Esophagus (tissue), 2 donors: ENCODE results near the gene CCNA2. TPM values are rescaled to one million over a fixed set of nuclear protein-coding genes. Genes with fewer than 3 reads are reported as not detected.
A peak's percentile ranks its signal among the peaks of the same experiment; 100 is the strongest.

Experiments
- H3K27ac ChIP-seq, 2 donors: one replicate each; pipeline ENCODE4 v1.5.1; 2013; ENCODE audit warnings: low read depth in 2 of 2, mild to moderate bottlenecking in 2 of 2, inconsistent platforms in 1 of 2, low read length in 1 of 2, moderate library complexity in 1 of 2
- H3K27me3 ChIP-seq, 2 donors: one replicate each; pipeline ENCODE4 v1.6.1; 2013; ENCODE audit warnings: low read length in 2 of 2, control low read depth in 1 of 2, mild to moderate bottlenecking in 1 of 2; ENCODE audit not compliant: insufficient read depth in 2 of 2, control insufficient read depth in 1 of 2
- H3K36me3 ChIP-seq, 2 donors: one replicate each; pipeline ENCODE4 v1.6.1; 2013; ENCODE audit warnings: low read length in 1 of 2; ENCODE audit not compliant: control insufficient read depth in 2 of 2, insufficient read depth in 2 of 2
- H3K4me1 ChIP-seq, 2 donors: one replicate each; pipeline ENCODE4 v1.6.1; 2013; ENCODE audit warnings: low read length in 1 of 2; ENCODE audit not compliant: control insufficient read depth in 2 of 2, insufficient read depth in 2 of 2
- H3K4me3 ChIP-seq, 2 donors: one replicate each; pipeline ENCODE4 v1.5.1; 2013; ENCODE audit warnings: low read length in 2 of 2, mild to moderate bottlenecking in 2 of 2, low read depth in 1 of 2, moderate library complexity in 1 of 2
- H3K9me3 ChIP-seq, 2 donors: one replicate each; pipeline ENCODE4 v1.6.1; 2013; ENCODE audit warnings: mild to moderate bottlenecking in 2 of 2, low read depth in 1 of 2, low read length in 1 of 2, moderate library complexity in 1 of 2; ENCODE audit not compliant: control insufficient read depth in 2 of 2, insufficient read depth in 1 of 2
- WGBS, 2 donors: extraction: QIAGEN DNeasy Blood & Tissue Kit; methylation state at CpG; one replicate each; pipeline ENCODE4 v1.1.7; 2013; 5-methylcytosine and 5-hydroxymethylcytosine counted together
- polyA plus RNA-seq, 2 donors: library from polyadenylated mRNA; stranded (reverse); fragments of 200-250 nt; gene quantifications; one replicate each; pipeline ENCODE4 v1.2.3, GENCODE V29; 2013
- donor health status: healthy with polysubstance abuse.
- donor health status: Bipolar disorder and iron deficiency.

Gene CCNA2
- polyA plus RNA-seq, 2 donors = 7.4 to 13.8 TPM

DNA sequence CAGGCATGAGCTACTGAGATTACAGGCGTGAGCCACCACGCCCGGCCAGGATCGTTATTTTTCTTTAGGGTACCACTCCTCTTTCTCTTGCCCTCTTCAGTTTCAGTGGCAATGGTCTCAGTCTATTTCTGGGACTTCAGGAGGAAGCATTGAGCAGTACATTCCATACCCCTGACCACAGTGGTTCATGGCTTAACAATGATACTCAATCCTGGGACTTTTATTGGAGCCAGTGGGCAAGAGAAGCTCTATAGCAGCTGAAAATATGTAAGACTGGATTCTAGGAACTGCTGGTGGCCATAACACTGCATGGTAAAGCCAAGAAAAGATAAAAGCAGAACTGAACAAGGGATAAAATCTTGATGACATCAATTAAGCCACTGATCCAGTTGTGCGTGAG, 5.8 kb upstream of the CCNA2 start:
- Histone ChIP-seq H3K36me3 (no peaks in the 10 kb centered on the region), H3K4me1 (no peaks in the 10 kb centered on the region), H3K27ac (no peak overlapping the region), H3K4me3 (no peak overlapping the region), H3K27me3 (no peaks in the 10 kb centered on the region), H3K9me3 (no peaks in the 10 kb centered on the region)
- WGBS, 2 donors = 86 to 92% methylated on average over 5 of the region's 5 CpGs

DNA sequence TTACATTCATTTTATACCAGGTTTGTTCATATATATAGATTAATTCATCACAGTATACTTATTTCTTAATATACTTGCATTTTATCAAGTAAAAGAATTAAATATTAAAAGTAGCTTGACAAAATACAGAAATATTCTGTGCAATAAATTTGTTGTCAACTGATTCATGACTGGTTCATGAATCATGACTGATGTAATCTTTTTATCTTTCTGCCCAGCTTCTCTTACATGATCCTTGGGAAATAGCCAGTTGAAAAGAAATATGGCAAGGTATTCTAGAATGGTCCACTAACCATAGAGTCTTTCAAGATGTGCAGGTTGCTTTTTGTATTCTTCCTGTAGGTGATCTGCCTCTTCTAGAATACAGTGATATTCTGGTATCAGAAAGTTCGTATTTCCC, 4.2 kb upstream of the CCNA2 start:
- no peak overlapping the region for H3K27ac ChIP-seq
- H3K36me3 ChIP-seq = no peaks in the 10 kb centered on the region

DNA sequence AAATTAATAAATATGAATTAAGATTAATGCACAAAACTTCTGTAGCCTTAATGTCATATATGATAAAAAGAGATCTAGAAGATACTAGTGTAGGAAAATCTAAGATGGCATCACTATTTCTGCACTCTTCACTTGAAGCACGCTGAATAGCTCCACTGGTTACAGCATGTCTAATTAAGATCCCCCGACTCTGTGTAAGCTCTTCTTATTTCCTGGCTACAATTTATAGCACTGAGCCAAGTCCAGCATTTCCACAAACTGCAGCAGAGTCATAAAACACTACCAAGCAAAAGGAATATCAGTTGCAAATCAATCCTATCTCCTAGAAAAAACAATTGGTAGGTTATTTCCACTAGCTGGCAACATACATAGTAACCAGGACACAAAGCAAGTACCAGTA, 1.3 kb upstream of the CCNA2 start:
- Histone ChIP-seq H3K27me3 (no peaks in the 10 kb centered on the region), H3K9me3 (no peaks in the 10 kb centered on the region), H3K36me3 (no peaks in the 10 kb centered on the region), H3K27ac (no peak overlapping the region), H3K4me3 (no peak overlapping the region), H3K4me1 (peaks cover 3 to 4% of the 10 kb centered on the region in 2 donors)
- 37 to 48% methylated on average over 2 of the region's 2 CpGs for WGBS, 2 donors

More for the DNA sequence above, 4.2 kb upstream of the CCNA2 start:
- Histone ChIP-seq H3K4me1 (peaks cover 3 to 4% of the 10 kb centered on the region in 2 donors), H3K27me3 (no peaks in the 10 kb centered on the region), H3K4me3 (no peak overlapping the region), H3K9me3 (no peaks in the 10 kb centered on the region)
- 91 to 95% methylated on average over 1 of the region's 1 CpG for WGBS, 2 donors

DNA sequence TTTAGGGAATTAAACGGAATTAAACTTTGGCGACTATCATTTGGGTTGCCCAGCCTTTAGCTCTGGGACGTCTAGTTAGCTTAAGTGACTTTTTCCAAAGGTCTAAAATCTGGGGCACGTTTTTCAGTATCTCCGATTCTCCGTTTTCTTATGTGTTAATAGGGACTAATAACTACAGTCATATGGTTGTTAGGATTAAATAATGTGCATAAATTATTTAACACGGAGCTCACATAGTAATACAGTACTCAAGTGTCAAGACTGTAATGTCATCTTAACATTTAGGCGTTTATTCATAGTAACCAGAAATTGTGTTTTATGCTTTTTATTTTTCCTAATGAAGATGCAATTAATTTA, 466 bp upstream of the CCNA2 start:
- H3K27me3 ChIP-seq = no peaks in the 10 kb centered on the region
- H3K36me3 ChIP-seq = no peaks in the 10 kb centered on the region
- WGBS, 2 donors = 3 to 4% methylated on average over 8 of the region's 8 CpGs
- peaks cover 3 to 4% of the 10 kb centered on the region in 2 donors for H3K4me1 ChIP-seq
- peak overlapping the region; percentile 48 to 77 for H3K27ac ChIP-seq
- H3K4me3 ChIP-seq = peak overlapping the region; percentile 69 to 94
- H3K9me3 ChIP-seq = no peaks in the 10 kb centered on the region

DNA sequence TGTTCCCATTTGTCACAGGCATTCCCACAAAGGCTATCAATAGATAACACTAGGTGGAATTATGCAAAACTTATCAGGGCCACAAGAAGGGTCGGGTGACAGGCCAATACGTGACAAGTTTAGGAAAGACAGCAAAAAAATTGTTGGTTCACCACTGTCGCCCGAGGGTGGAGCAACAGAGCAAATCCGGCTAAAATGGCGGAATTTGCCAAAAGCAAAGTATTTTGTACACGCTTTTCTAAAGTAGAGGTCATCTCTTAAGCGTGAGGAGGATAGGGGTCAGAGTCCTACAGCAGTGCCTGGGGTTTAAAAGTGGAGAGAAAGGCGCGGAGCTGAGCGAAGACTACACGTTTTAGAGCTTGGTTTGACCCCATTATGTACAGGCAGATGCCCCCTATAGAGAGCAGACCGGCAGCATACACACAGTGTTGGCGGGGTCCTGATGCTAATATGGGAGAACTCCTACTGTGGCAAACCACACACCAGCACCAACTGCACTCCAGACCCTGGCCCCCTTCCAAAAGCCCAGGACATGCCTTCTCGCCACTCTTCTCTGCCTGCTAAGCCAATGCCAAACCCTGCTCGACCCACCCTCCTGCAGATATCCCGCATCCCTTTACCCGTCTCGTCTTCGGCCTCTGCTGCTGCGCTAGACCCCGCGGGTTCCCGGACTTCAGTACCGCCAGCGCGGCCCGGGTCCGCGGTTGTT, 733 bp downstream of the CCNA2 start:
- Histone ChIP-seq H3K27ac (peak overlapping the region in 1 of 2 donors; percentile 52), H3K9me3 (no peaks in the 10 kb centered on the region), H3K36me3 (no peaks in the 10 kb centered on the region), H3K4me3 (peak overlapping the region; percentile 69 to 94), H3K4me1 (peaks cover 3 to 4% of the 10 kb centered on the region in 2 donors), H3K27me3 (no peaks in the 10 kb centered on the region)
- 1 to 2% methylated on average over 30 of the region's 30 CpGs for WGBS, 2 donors

DNA sequence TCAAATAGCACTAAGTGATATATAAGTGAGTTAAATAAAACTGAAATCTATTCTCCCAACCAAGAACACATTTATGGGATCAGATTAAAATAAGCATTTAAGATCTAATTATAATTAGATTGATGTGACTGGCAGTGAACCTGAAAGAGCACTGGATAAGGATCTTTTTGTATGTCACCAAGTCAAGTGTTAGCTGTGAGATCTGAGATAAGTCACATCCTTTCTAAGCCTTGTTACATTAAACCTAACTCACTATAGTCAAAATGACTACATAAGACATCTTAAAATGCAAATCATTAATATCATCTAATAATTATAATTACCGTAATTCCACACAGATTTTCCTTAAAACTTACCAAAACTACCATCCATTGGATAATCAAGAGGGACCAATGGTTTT, 1.6 kb downstream of the CCNA2 start:
- no peaks in the 10 kb centered on the region for H3K27me3 ChIP-seq
- WGBS, 2 donors = 84 to 88% methylated on average over 1 of the region's 1 CpG
- H3K4me3 ChIP-seq = peak overlapping the region in 1 of 2 donors; percentile 94
- no peaks in the 10 kb centered on the region for H3K9me3 ChIP-seq
- peaks cover 3 to 4% of the 10 kb centered on the region in 2 donors for H3K4me1 ChIP-seq
- H3K36me3 ChIP-seq = no peaks in the 10 kb centered on the region
- H3K27ac ChIP-seq = no peak overlapping the region

DNA sequence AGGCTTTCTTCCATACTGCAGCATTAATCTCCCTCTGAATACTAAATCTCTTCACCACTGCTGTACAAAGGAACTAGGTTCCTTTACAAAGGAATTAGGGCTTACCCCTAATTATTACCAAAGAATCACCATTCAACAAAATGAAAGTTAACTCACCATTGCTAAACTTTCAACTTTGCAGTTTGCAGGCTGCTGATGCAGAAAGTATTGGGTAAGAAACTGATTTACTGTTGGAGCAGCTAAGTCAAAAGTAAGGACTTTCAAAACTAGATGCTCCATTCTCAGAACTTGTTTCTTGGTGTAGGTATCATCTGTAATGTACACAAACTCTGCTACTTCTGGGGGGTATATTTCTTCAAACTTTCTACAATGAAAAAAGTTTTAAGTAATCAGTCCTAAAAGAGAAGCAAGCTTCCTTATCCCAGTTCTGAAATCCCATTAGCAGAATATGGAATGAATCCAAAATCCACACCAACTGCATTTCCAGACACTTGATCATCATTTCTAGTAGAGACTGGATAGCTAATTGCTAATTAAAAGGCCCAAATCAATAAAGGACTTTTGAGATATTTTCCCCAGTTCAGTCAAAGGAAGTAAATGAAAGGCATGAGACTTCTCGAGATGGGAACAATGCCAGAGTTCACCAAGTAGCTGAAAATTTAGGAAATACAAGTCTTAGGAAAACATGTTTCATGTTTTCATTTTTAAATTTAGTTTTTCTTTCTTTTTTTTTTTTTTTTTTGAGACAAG, 4.3 kb downstream of the CCNA2 start:
- no peaks in the 10 kb centered on the region for H3K36me3 ChIP-seq
- H3K9me3 ChIP-seq = no peaks in the 10 kb centered on the region
- no peaks in the 10 kb centered on the region for H3K27me3 ChIP-seq
- H3K27ac ChIP-seq = no peak overlapping the region
- H3K4me1 ChIP-seq = peaks cover 3 to 4% of the 10 kb centered on the region in 2 donors
- H3K4me3 ChIP-seq = no peak overlapping the region
- WGBS, 2 donors = 68 to 77% methylated on average over 1 of the region's 1 CpG

GRCh38 chr4:121818215-121818614, 5.5 kb downstream of the CCNA2 start:
- Histone ChIP-seq H3K9me3 (no peaks in the 10 kb centered on the region), H3K27ac (no peak overlapping the region), H3K4me1 (peaks cover 1 to 3% of the 10 kb centered on the region in 2 donors), H3K4me3 (no peak overlapping the region), H3K36me3 (no peaks in the 10 kb centered on the region), H3K27me3 (no peaks in the 10 kb centered on the region)
- 43 to 66% methylated on average over 1 of the region's 1 CpG for WGBS, 2 donors

DNA sequence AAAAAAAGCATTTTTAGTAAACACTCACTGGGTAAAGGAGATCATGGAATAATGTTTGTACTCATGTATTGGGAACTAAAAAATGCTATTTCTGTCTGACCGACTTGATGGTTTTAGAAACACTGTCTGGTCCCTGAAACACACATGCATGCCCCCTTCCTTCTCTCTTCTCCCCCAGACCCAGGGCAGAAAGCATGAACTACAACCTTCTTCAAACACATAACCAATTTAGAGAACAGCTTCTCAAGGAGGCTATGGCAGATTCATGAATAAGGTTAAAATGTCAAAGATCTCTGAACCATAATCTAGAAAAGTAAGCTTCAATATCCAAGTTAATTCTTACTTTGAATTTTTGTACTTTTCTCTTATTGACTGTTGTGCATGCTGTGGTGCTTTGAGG, 6.0 kb downstream of the CCNA2 start:
- Histone ChIP-seq H3K36me3 (no peaks in the 10 kb centered on the region), H3K4me1 (no peaks in the 10 kb centered on the region), H3K27me3 (no peaks in the 10 kb centered on the region), H3K27ac (no peak overlapping the region), H3K4me3 (no peak overlapping the region), H3K9me3 (no peaks in the 10 kb centered on the region)
- 76 to 83% methylated on average over 1 of the region's 1 CpG for WGBS, 2 donors

DNA sequence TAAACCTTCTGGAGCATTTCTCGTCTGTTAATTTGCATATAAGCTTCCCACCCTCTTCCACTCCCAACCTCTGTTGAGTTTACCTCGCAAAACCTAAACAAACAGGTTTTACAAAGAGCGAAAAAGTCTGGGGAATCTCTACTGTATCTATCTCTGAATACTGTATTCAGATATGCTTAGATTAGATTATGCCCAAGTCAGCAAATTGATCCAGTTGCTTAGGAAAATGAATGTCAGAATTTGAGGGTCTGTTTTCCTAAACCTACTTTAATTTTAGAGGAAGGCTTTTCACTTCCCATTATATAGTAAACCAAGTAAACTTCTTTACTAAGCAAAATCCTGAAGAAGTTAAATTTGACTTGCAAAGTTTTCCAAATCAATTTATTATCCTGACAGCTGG, 6.7 kb downstream of the CCNA2 start:
- no peak overlapping the region for H3K4me3 ChIP-seq
- no peaks in the 10 kb centered on the region for H3K9me3 ChIP-seq
- 76 to 78% methylated on average over 3 of the region's 3 CpGs for WGBS, 2 donors
- H3K27ac ChIP-seq = no peak overlapping the region
- H3K4me1 ChIP-seq = no peaks in the 10 kb centered on the region
- H3K27me3 ChIP-seq = no peaks in the 10 kb centered on the region
- no peaks in the 10 kb centered on the region for H3K36me3 ChIP-seq
